Effector CD8-positive, alpha-beta T cell (primary cell): Measurements from ENCODE around the gene GREB1L.
"Not testable (repeated sequence)": the region's sequence is repeated elsewhere in the genome, so short reads cannot be mapped to it uniquely, and the experiment has no call there.

ENCODE experiments used
- DNase-seq: peaks from one replicate; lab custom pipeline; 2025; lab: John Stamatoyannopoulos, UW

GREB1L gene

DNA sequence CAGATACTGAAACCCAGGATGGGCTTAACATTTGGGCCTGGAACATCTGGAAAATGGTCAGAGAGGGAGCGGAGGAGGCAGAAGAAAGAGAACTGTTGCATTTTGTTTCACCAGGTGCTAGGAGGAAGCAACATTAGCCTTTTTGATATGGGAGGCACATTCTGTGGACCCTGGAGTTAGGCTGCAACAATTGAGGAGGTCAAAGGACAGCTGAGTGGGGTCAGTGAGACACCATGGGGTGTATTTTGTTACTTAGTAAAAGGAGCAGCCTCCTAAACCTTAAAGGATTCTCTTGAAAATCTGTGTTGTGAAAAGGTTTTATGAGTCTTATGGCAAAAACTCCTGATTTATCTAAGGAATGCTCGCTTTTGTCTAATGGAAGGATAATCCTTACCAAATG is 124.9 kb downstream of the GREB1L start:
- no peak for DNase-seq

- DNase-seq, result no peak
These were observed 127.1 kb downstream of the GREB1L start for GRCh38 chr18:21369146-21369545.

GRCh38 chr18:21369597-21369996 is 127.6 kb downstream of the GREB1L start:
- not testable (repeated sequence) for DNase-seq

DNA sequence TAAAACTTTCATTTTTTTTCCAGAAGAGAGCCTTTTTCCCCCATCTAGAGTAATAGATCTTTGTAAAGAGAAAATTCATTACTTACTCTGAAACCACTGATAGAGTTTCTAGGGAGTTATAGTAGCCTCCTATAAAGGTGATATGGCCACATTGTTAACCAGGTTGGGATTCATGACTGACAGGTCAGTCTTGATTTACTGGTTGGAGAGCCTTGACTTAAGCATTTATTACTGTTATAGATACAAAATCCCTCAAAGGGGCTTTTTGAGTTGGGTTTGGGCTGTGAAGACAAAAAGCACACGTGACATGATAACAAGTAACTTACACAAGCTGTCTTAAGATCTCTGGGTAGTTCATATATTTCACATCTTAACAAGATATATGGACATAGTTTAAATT is 141.0 kb downstream of the GREB1L start:
- DNase-seq, result no peak

GRCh38 chr18:21386523-21387240 is 144.7 kb downstream of the GREB1L start:
- no peak for DNase-seq

DNA sequence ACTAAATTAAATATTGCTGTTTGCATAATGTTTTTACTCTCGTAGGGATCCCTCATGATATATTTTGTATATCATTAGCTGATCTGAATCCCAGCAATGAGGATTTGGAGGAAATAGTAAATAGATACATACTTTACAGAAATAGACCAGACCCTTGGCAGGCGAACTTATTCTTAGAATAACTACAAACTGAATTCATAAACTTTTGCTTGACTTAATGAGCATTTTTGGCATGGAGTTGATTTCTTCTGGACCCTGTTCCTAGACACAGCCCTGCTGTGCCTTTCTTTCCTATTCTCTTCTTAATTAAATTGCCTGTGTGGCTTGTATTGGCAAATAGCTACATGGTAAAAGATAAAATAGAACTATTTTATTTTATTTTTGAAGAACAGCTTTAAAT is 145.9 kb downstream of the GREB1L start:
- DNase-seq, result no peak

GRCh38 chr18:21389283-21389682 is 147.3 kb downstream of the GREB1L start:
- no peak for DNase-seq

DNA sequence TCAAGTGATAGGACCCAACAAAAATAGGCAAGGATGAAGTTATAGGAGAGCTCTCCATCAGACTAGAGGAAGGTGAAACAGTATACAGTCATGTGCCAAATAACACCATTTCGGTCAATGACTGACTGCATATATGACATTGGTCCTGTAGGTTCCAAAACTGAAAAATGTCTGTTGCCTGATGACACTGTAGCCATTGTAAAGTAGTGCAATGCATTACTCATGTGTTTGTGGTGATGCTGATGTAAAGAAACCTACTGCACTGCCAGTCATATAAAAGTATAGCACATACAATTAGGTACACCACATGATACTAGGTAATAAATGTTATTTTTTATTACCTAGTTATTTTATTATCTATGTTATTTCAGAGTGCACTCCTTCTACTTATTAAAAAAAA is 147.9 kb downstream of the GREB1L start:
- DNase-seq, result no peak

- DNase-seq, result no peak
These were observed 149.1 kb downstream of the GREB1L start for GRCh38 chr18:21391074-21391673.

DNA sequence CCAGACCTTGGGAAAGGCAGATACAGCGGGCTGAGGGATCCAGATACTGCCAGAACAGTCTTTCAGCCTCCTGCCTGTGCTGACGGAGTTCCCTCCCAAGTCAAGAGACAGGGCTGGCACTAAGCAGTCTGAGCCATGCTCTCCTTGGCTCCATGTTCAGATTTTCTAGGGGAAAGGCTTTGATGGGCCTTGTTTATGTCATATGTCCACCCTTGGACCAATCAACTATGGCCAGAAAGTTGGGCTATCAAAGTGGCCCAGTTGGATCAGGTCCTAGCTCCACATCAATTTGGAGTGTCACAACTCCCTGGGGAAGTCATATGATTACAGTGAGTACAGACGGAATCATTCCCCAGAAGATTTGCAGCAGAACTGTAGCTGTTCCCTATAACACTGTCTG is 152.0 kb downstream of the GREB1L start:
- DNase-seq, result no peak

GRCh38 chr18:21398121-21398520 is 156.1 kb downstream of the GREB1L start:
- DNase-seq, result no peak

DNA sequence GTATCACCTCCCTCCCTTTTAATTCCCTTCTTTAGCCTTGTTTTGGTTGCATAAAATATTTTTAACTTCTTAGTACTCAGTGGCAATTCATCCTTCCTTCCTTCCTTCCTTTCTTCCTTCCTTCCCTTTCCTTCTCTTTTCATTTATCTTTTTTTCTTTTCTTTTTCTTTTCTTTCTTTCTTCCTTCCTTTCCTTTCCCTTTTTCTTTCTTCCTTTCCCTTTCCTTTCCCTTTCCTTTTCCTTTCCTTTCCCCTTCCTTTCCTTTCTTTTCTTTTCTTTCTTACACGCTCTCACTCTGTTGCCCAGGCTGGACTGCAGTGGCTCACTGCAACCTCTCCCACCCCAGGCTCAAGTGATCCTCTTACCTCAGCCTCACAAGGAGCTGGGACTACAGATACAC is 160.2 kb downstream of the GREB1L start:
- DNase-seq, result no peak

DNA sequence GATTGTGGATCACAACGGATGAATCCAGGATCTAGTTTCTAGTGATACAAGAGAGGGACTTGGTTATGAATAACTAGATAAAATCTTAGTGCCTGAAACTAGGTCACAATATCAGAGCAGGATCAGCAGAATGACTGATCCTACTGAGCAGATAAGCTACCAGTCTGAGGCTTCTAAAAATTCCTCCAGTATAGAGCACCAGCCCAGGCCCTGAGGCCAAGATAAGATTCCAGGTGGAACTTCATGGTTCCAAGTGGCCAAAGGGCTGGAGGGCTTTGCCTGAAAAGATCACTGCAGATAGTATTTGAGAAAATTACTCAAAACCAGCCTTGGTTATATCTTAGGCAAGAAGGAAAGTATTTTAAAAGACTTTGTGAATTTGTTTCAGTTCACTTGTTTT is 162.4 kb downstream of the GREB1L start:
- DNase-seq, result no peak

DNA sequence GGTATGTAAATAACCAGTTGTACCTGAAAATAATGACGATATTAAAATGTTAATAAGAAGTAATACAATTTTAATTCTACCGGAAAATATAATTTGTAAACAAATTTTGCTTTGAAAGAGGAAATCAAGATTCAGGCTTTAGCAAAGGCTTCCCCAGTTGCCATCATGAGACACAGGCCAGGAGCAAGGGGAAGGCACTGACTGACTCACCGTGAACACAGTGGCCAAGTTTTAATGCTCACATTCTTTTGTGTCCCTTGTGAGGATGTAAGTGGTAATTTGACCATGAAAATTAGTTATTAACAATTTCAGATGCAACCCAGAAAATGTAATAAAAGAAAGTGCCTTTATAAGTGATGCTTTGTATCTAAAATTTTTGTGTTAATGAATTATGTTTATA is 164.1 kb downstream of the GREB1L start:
- no peak for DNase-seq

DNA sequence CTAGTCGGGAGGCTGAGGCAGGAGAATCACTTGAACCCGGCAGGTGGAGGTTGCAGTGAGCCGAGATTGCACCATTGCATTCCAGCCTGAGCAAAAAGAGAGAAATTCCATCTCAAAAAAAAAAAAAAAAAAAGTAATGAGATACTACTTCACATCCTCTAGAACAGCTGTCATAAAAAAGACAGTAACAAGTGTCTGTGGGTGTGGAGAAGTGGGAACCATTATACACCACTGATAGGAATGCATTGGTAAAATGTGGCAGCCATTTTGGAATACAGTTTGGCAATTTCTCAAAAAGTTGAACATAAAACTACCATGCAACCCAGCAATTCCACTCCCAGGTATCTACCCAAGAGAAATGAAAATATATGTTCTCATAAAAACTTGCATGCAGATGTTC is 166.6 kb downstream of the GREB1L start:
- no peak for DNase-seq

DNA sequence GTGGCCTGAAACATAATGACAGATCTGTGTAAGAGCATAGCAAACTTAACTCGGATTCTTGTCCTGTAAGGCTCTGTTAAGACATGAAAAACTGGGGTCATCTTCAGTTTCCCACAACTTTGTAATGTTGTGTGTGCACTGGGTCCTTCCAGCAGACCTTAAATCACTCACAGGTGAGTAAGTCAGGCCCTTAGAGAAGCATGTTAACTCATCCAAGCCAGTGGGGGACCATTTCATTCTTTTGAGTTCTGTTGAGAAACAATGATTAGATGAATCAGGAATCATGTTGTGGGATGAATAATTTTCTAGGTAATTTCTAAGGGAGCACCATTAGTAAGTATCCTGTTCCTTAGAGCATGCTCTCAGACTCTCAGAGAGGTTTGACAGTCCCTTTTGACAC is 191.4 kb downstream of the GREB1L start:
- no peak for DNase-seq

- no peak for DNase-seq
These were observed 197.4 kb downstream of the GREB1L start for GRCh38 chr18:21439431-21439846.

- no peak for DNase-seq
These were observed 199.6 kb downstream of the GREB1L start for GRCh38 chr18:21441670-21442069.

GRCh38 chr18:21443776-21444464 is 201.9 kb downstream of the GREB1L start:
- DNase-seq, result no peak

GRCh38 chr18:21444465-21445212 is 202.6 kb downstream of the GREB1L start:
- no peak for DNase-seq

- DNase-seq, result no peak
These were observed 206.3 kb downstream of the GREB1L start for GRCh38 chr18:21448299-21448698.
